ENCODE data around the gene NXPH3. TPM values are rescaled to one million over a fixed set of nuclear protein-coding genes. Genes with fewer than 3 reads are reported as not detected.

The NXPH3 gene
- total RNA-seq, 1 experiment from 2014 or later: 2.4 TPM

GRCh38 chr17:49587366-49588073 lies 11.8 kb downstream of the NXPH3 start:
- Histone ChIP-seq H3K36me3 (replicated peaks; ENCODE audit: control insufficient read depth, insufficient read depth, low read length) (no peaks in the 10 kb centered on the region), H3K27me3 (ENCODE audit: control insufficient read depth, insufficient read depth, low read length) (no peaks in the 10 kb centered on the region), H3K4me3 (ENCODE audit: insufficient read depth, low read depth, low read length) (no peak overlapping the region)
- DNase-seq: peak; percentile 4

GRCh38 chr17:49588312-49588711 lies 12.6 kb downstream of the NXPH3 start:
- H3K27me3 ChIP-seq (ENCODE audit: control insufficient read depth, insufficient read depth, low read length): no peaks in the 10 kb centered on the region
- DNase-seq: peak; percentile 6
- H3K4me3 ChIP-seq (ENCODE audit: insufficient read depth, low read depth, low read length): no peak overlapping the region
- no peaks in the 10 kb centered on the region for H3K36me3 ChIP-seq (replicated peaks; ENCODE audit: control insufficient read depth, insufficient read depth, low read length)

DNA sequence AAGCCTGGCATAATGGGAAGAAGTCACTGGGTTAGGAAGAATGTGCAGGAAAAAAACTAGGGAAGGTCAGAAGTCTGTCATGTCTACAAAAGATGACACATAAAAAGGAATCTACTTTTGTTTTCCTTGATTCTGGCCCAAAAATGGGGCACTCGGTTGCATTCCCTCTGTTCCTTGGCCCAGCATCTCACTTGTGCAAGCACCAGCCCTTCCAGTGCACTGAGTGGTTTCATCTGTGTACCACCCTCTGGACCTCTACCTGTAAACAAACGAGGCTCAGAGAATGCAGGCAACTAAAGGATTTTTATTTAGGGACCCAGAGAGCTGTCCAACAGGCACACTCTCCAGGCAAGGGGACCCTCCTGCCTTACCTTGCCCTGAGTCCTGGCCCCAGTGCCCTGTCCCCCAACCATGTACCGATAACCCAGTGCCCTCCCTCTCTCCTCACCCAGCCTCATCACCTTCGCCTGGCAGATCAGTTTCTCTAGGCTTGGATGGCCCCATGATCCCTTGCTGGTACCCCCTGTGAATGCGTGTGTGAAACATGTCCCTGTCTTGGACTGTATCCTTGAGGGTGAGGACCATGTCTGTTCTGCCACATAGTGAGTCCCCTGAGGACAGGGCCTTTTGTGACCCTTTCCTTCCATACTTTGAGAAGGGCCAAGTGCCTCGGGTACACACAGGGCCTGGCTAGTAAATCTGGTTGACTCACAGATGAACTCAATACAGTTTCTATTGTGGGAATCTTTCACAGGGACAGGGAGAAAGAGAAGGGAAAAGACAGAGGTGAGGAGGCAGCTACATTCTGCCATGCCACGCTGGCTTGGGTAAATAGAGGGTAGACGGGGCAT lies 13.3 kb downstream of the NXPH3 start:
- Histone ChIP-seq H3K4me3 (ENCODE audit: insufficient read depth, low read depth, low read length) (no peak overlapping the region), H3K36me3 (replicated peaks; ENCODE audit: control insufficient read depth, insufficient read depth, low read length) (no peaks in the 10 kb centered on the region)
- peak; percentile 11 for DNase-seq

GRCh38 chr17:49589577-49589927 lies 13.9 kb downstream of the NXPH3 start:
- Histone ChIP-seq H3K36me3 (replicated peaks; ENCODE audit: control insufficient read depth, insufficient read depth, low read length) (no peaks in the 10 kb centered on the region), H3K4me3 (ENCODE audit: insufficient read depth, low read depth, low read length) (no peak overlapping the region), H3K27me3 (ENCODE audit: control insufficient read depth, insufficient read depth, low read length) (no peaks in the 10 kb centered on the region)
- no peak for DNase-seq

More for the DNA sequence above, 13.3 kb downstream of the NXPH3 start:
- H3K27me3 ChIP-seq (ENCODE audit: control insufficient read depth, insufficient read depth, low read length): no peaks in the 10 kb centered on the region

DNA sequence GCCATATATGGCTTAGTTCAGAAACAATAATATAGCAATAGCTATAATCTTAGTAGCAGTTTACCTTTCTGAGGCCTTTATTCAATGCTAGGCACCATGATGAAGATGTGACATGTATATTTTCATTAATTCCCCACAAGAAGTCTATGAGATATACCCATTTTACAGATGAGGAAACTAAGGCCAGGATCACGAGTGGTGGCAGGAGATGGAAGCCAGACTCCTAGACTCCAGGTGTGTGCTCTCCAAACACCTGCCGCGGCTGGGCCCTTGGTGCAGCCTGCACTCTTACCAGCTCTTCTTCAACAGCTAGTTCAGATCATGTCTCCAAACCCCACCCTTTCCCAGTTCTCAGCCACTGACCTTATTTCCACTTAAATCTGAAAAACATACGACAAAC lies 15.2 kb downstream of the NXPH3 start:
- no peaks in the 10 kb centered on the region for H3K36me3 ChIP-seq (replicated peaks; ENCODE audit: control insufficient read depth, insufficient read depth, low read length)
- H3K27me3 ChIP-seq (ENCODE audit: control insufficient read depth, insufficient read depth, low read length): no peaks in the 10 kb centered on the region
- H3K4me3 ChIP-seq (ENCODE audit: insufficient read depth, low read depth, low read length): no peak overlapping the region
- DNase-seq: no peak

DNA sequence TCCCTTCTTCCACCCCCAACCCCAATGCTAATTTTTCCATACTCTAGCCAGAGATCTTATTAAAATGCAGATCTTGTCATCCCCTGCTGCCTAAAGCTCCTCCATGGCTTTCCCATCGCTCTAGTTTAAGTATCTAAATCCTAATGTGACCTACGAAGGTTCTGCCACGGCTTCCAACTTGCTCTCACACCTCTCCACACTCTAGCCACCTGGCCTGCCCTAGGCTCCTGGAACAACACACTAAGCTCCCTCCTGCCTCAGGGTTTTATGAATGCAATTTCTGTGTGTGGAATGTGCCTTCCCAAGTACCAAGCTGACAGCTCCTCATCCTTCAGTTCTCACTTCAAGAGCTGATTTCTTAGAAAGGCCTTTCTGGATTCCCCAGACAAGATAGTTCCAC lies 16.6 kb downstream of the NXPH3 start:
- H3K27me3 ChIP-seq (ENCODE audit: control insufficient read depth, insufficient read depth, low read length): no peaks in the 10 kb centered on the region
- no peaks in the 10 kb centered on the region for H3K36me3 ChIP-seq (replicated peaks; ENCODE audit: control insufficient read depth, insufficient read depth, low read length)
- no peak overlapping the region for H3K4me3 ChIP-seq (ENCODE audit: insufficient read depth, low read depth, low read length)
- DNase-seq: peak; percentile 6

GRCh38 chr17:49595328-49595727 lies 19.7 kb downstream of the NXPH3 start:
- H3K27me3 ChIP-seq (ENCODE audit: control insufficient read depth, insufficient read depth, low read length): no peaks in the 10 kb centered on the region
- DNase-seq: no peak
- H3K4me3 ChIP-seq (ENCODE audit: insufficient read depth, low read depth, low read length): no peak overlapping the region
- H3K36me3 ChIP-seq (replicated peaks; ENCODE audit: control insufficient read depth, insufficient read depth, low read length): no peaks in the 10 kb centered on the region; the same call in 1 of the 2 replicates

GRCh38 chr17:49595980-49596379 lies 20.3 kb downstream of the NXPH3 start:
- DNase-seq: no peak
- Histone ChIP-seq H3K4me3 (ENCODE audit: insufficient read depth, low read depth, low read length) (no peak overlapping the region), H3K36me3 (replicated peaks; ENCODE audit: control insufficient read depth, insufficient read depth, low read length) (no peaks in the 10 kb centered on the region; the same call in 1 of the 2 replicates), H3K27me3 (ENCODE audit: control insufficient read depth, insufficient read depth, low read length) (no peaks in the 10 kb centered on the region)

- Histone ChIP-seq H3K4me3 (ENCODE audit: insufficient read depth, low read depth, low read length) (no peak overlapping the region), H3K36me3 (replicated peaks; ENCODE audit: control insufficient read depth, insufficient read depth, low read length) (no peaks in the 10 kb centered on the region; the same call in 1 of the 2 replicates), H3K27me3 (ENCODE audit: control insufficient read depth, insufficient read depth, low read length) (no peaks in the 10 kb centered on the region)
- DNase-seq: no peak
These were observed 21.1 kb downstream of the NXPH3 start for GRCh38 chr17:49596613-49597244.

DNA sequence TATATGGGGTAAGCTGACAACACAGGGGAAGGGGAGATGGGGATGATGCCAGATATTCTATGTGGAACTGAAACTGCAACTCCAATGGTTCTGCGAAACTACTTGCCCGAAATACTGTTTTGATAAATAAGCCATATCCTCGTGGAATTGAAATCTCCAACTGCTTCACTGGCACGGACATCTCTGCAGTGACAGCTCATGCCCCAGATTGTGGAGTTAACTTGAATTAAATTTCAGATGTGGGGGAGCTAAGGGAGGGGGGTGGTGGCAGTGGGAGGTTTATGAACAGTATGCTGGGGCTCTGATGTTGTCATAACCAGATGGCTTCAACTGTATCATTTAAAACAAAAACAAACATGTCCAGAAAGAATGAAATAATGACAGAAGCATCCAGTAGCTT lies 21.8 kb downstream of the NXPH3 start:
- Histone ChIP-seq H3K4me3 (ENCODE audit: insufficient read depth, low read depth, low read length) (no peak overlapping the region), H3K27me3 (ENCODE audit: control insufficient read depth, insufficient read depth, low read length) (no peaks in the 10 kb centered on the region), H3K36me3 (replicated peaks; ENCODE audit: control insufficient read depth, insufficient read depth, low read length) (no peaks in the 10 kb centered on the region; the same call in 1 of the 2 replicates)
- DNase-seq: no peak

GRCh38 chr17:49597928-49598655 lies 22.4 kb downstream of the NXPH3 start:
- no peaks in the 10 kb centered on the region; the same call in 1 of the 2 replicates for H3K36me3 ChIP-seq (replicated peaks; ENCODE audit: control insufficient read depth, insufficient read depth, low read length)
- no peak for DNase-seq
- no peak overlapping the region for H3K4me3 ChIP-seq (ENCODE audit: insufficient read depth, low read depth, low read length)
- H3K27me3 ChIP-seq (ENCODE audit: control insufficient read depth, insufficient read depth, low read length): no peaks in the 10 kb centered on the region

- Histone ChIP-seq H3K27me3 (ENCODE audit: control insufficient read depth, insufficient read depth, low read length) (no peaks in the 10 kb centered on the region), H3K36me3 (replicated peaks; ENCODE audit: control insufficient read depth, insufficient read depth, low read length) (peaks cover 2% of the 10 kb centered on the region), H3K4me3 (ENCODE audit: insufficient read depth, low read depth, low read length) (no peak overlapping the region)
- no peak for DNase-seq
These were observed 23.2 kb downstream of the NXPH3 start for GRCh38 chr17:49598918-49599317.

GRCh38 chr17:49600949-49601348 lies 25.3 kb downstream of the NXPH3 start:
- H3K36me3 ChIP-seq (replicated peaks; ENCODE audit: control insufficient read depth, insufficient read depth, low read length): peaks cover 2% of the 10 kb centered on the region
- H3K4me3 ChIP-seq (ENCODE audit: insufficient read depth, low read depth, low read length): no peak overlapping the region
- DNase-seq: no peak
- H3K27me3 ChIP-seq (ENCODE audit: control insufficient read depth, insufficient read depth, low read length): no peaks in the 10 kb centered on the region

DNA sequence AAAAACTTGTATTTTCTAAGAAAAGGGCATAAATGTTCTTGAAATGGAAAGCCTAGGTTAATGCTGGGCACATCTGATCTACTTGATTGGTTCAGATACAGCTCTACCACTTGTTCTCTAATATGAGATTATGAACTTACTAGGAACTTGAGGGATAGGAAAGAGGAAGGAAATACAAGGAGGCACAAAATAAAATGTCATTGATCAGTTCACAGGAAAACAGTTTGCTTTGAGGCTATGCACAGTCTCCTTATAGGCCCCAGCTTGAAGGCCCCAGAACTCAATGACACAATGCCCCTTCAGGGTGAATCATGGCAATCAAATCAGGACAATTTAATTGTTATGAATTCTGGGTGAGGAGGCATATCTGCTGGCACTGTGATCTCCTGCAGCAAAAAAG lies 27.1 kb downstream of the NXPH3 start:
- no peaks in the 10 kb centered on the region for H3K27me3 ChIP-seq (ENCODE audit: control insufficient read depth, insufficient read depth, low read length)
- no peak for DNase-seq
- no peak overlapping the region for H3K4me3 ChIP-seq (ENCODE audit: insufficient read depth, low read depth, low read length)
- peaks cover 2% of the 10 kb centered on the region for H3K36me3 ChIP-seq (replicated peaks; ENCODE audit: control insufficient read depth, insufficient read depth, low read length)
